ENCODE data around the gene PRXL2B. TPM values are rescaled to one million over a fixed set of nuclear protein-coding genes. Genes with fewer than 3 reads are reported as not detected.

Gene PRXL2B
- total RNA-seq, 4 donors from 2014 or later: 0.51 to 20.5 (median 13.2) TPM

- no peaks in the 10 kb centered on the region for H3K9me3 ChIP-seq
- no peak overlapping the region for H3K4me3 ChIP-seq
- no peak for TF ChIP-seq CTCF (IDR thresholded peaks at IDR 0.05)
- TF ChIP-seq POLR2A (IDR thresholded peaks at IDR 0.05): no peak
- no peaks in the 10 kb centered on the region for H3K36me3 ChIP-seq
- H3K27ac ChIP-seq: no peak overlapping the region
- no peak for DNase-seq
- H3K4me1 ChIP-seq: peaks cover 0 to 5% of the 10 kb centered on the region in 2 donors
- H3K27me3 ChIP-seq: peaks cover 0 to 7% of the 10 kb centered on the region in 2 donors
- intact Hi-C loops (cut with DNase I; ENCODE audit: low total_unique reads): no loop called here
Observed at GRCh38 chr1:2539312-2539907, 47.2 kb upstream of the PRXL2B start.

GRCh38 chr1:2540816-2541492 is 45.6 kb upstream of the PRXL2B start:
- H3K27ac ChIP-seq: no peak overlapping the region
- H3K4me1 ChIP-seq: peaks cover 0 to 5% of the 10 kb centered on the region in 2 donors
- no peaks in the 10 kb centered on the region for H3K9me3 ChIP-seq
- H3K36me3 ChIP-seq: no peaks in the 10 kb centered on the region
- TF ChIP-seq CTCF (IDR thresholded peaks at IDR 0.05) (no peak), POLR2A (IDR thresholded peaks at IDR 0.05) (no peak)
- DNase-seq: no peak
- no peak overlapping the region for H3K4me3 ChIP-seq
- intact Hi-C loops (cut with DNase I; ENCODE audit: low total_unique reads): no loop called here
- no peaks in the 10 kb centered on the region for H3K27me3 ChIP-seq

GRCh38 chr1:2541619-2542245 is 44.8 kb upstream of the PRXL2B start:
- Histone ChIP-seq H3K4me1 (peaks cover 0 to 7% of the 10 kb centered on the region in 2 donors), H3K4me3 (no peak overlapping the region), H3K36me3 (no peaks in the 10 kb centered on the region), H3K27me3 (no peaks in the 10 kb centered on the region), H3K27ac (no peak overlapping the region), H3K9me3 (no peaks in the 10 kb centered on the region)
- TF ChIP-seq CTCF (IDR thresholded peaks at IDR 0.05) (no peak), POLR2A (IDR thresholded peaks at IDR 0.05) (no peak)
- no peak for DNase-seq
- intact Hi-C loops (cut with DNase I; ENCODE audit: low total_unique reads): no loop called here

- no peaks in the 10 kb centered on the region for H3K27me3 ChIP-seq
- intact Hi-C loops (cut with DNase I; ENCODE audit: low total_unique reads): no loop called here
- H3K4me1 ChIP-seq: peaks cover 0 to 13% of the 10 kb centered on the region in 2 donors
Observed at GRCh38 chr1:2542246-2542915, 44.2 kb upstream of the PRXL2B start.

More at GRCh38 chr1:2542246-2542915, 44.2 kb upstream of the PRXL2B start:
- H3K36me3 ChIP-seq: no peaks in the 10 kb centered on the region
- TF ChIP-seq CTCF (IDR thresholded peaks at IDR 0.05): no peak
- no peak for TF ChIP-seq POLR2A (IDR thresholded peaks at IDR 0.05)
- no peaks in the 10 kb centered on the region for H3K9me3 ChIP-seq
- H3K4me3 ChIP-seq: no peak overlapping the region
- no peak for DNase-seq
- H3K27ac ChIP-seq: no peak overlapping the region
